Measurements from ENCODE around the gene CALML4. TPM values are rescaled to one million over a fixed set of nuclear protein-coding genes. Genes with fewer than 3 reads are reported as not detected.

The CALML4 gene
- total and polyA plus RNA-seq, 2 experiments from 2014 or later, result 13.4 to 16.2 TPM

GRCh38 chr15:68241088-68241935 lies 36.2 kb upstream of the CALML4 start:
- Histone ChIP-seq H3F3A (replicated peaks; ENCODE audit: low read depth) (no peaks in the 10 kb centered on the region), H3K4me1 (ENCODE audit: insufficient read depth) (no peaks in the 10 kb centered on the region), H3K27me3 (ENCODE audit: insufficient read depth) (no peaks in the 10 kb centered on the region), H3K36me3 (ENCODE audit: insufficient read depth) (0 out of 2 replicates have a peak, but pooled peaks cover 4% of the 10 kb centered on the region), H3K27ac (ENCODE audit: low read depth) (no peak overlapping the region), H4K20me1 (replicated peaks; ENCODE audit: insufficient read depth) (no peaks in the 10 kb centered on the region), H3K4me2 (no peak overlapping the region), H3K9me2 (ENCODE audit: insufficient read depth) (no peaks in the 10 kb centered on the region), H3K4me3 (no peak overlapping the region), H3K79me2 (replicated peaks; ENCODE audit: insufficient read depth) (no peaks in the 10 kb centered on the region), H2AFZ (no peak overlapping the region)
- DNase-seq (ENCODE audit: low spot score) (peak; percentile 45), ATAC-seq (peak; percentile 81)
- peaks cover 6% of the 10 kb centered on the region; the same call in 2 of the 3 replicates for H3K4me1 Mint-ChIP-seq
- H3K27me3 Mint-ChIP-seq (ENCODE audit: insufficient read depth, low read depth, poor library complexity), result no peaks in the 10 kb centered on the region
- H3K36me3 Mint-ChIP-seq (ENCODE audit: low read depth), result peaks cover 9% of the 10 kb centered on the region; the same call in 2 of the 3 replicates
- no peak overlapping the region; the same call in 2 of the 3 replicates for H3K4me3 Mint-ChIP-seq
- no peak overlapping the region for H3K27ac Mint-ChIP-seq
- TF ChIP-seq, protein P1, sequence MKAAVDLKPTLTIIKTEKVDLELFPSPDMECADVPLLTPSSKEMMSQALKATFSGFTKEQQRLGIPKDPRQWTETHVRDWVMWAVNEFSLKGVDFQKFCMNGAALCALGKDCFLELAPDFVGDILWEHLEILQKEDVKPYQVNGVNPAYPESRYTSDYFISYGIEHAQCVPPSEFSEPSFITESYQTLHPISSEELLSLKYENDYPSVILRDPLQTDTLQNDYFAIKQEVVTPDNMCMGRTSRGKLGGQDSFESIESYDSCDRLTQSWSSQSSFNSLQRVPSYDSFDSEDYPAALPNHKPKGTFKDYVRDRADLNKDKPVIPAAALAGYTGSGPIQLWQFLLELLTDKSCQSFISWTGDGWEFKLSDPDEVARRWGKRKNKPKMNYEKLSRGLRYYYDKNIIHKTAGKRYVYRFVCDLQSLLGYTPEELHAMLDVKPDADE (IDR thresholded peaks at IDR 0.05), result no peak
- TF ChIP-seq JUNB (IDR thresholded peaks at IDR 0.05; ENCODE audit: unreplicated experiment), result no peak
- TF ChIP-seq REST (IDR thresholded peaks at IDR 0.05; ENCODE audit: unreplicated experiment), result no peak
- TF ChIP-seq STAT1 (IDR thresholded peaks at IDR 0.05; ENCODE audit: unreplicated experiment), result no peak
- TF ChIP-seq EZH2phosphoT487 (IDR thresholded peaks at IDR 0.05; ENCODE audit: unreplicated experiment), result no peak
- no peak for TF ChIP-seq ZNF462 (CRISPR knock-in tag; IDR thresholded peaks at IDR 0.05)
- TF ChIP-seq EZH2 (IDR thresholded peaks at IDR 0.05; ENCODE audit: low read depth, unreplicated experiment), result no peak
- no peak for TF ChIP-seq POLR2AphosphoS5 (IDR thresholded peaks at IDR 0.05; ENCODE audit: low read depth)
- TF ChIP-seq CREB1 (CRISPR knock-in tag; IDR thresholded peaks at IDR 0.05; ENCODE audit: low read depth), result no peak
- TF ChIP-seq CTCF (conservative IDR thresholded peaks at IDR 0.05; ENCODE audit: low read depth in 2 of 2), result no peak
- no peak for TF ChIP-seq ZNF114 (CRISPR knock-in tag; IDR thresholded peaks at IDR 0.05)
- TF ChIP-seq NANOG (IDR thresholded peaks at IDR 0.05; ENCODE audit: borderline replicate concordance), result no peak
- no peak for TF ChIP-seq ZNF331 (CRISPR knock-in tag; IDR thresholded peaks at IDR 0.05; ENCODE audit: low read depth)
- H3K9me3 Mint-ChIP-seq, result peaks cover 21% of the 10 kb centered on the region; the same call in 2 of the 3 replicates
